Measurements from ENCODE around the gene LBX1. TPM values are rescaled to one million over a fixed set of nuclear protein-coding genes. Genes with fewer than 3 reads are reported as not detected.

LBX1 gene
- total RNA-seq, 1 experiment from 2014 or later: not detected

- CTCF ChIA-PET: interaction anchor here (1.9 kb wide), 1 partner anchor 22 kb away, joined by 5 read pairs; no protein-coding TSS in a partner anchor
Observed at GRCh38 chr10:101250136-101250535, 20.9 kb upstream of the LBX1 start.

More at GRCh38 chr10:101250136-101250535, 20.9 kb upstream of the LBX1 start:
- Histone ChIP-seq H3K4me1 (ENCODE audit: control insufficient read depth in 1 of 2, insufficient read depth in 2 of 2, low read length in 2 of 2) (peaks cover 0 to under 1% of the 10 kb centered on the region in 2 experiments; a peak in 2 of 4 replicates), H3K4me3 (replicated peaks in 1 of 2; ENCODE audit: low read depth in 1 of 2, low read length in 2 of 2) (no peak overlapping the region), H3K9ac (ENCODE audit: low read length) (no peak overlapping the region), H2AFZ (ENCODE audit: low read depth, low read length, poor library complexity, severe bottlenecking) (no peak overlapping the region), H3K79me2 (ENCODE audit: insufficient read depth, low read length) (no peaks in the 10 kb centered on the region), H3K9me3 (ENCODE audit: control insufficient read depth in 1 of 2, insufficient read depth in 1 of 2, low read depth in 1 of 2, low read length in 2 of 2) (no peaks in the 10 kb centered on the region), H3K27ac (ENCODE audit: low read depth, low read length) (no peak overlapping the region), H3K27me3 (ENCODE audit: insufficient read depth, low read length) (peaks cover 4% of the 10 kb centered on the region; the same call in 1 of the 2 replicates), H3K9me2 (ENCODE audit: insufficient read depth) (no peaks in the 10 kb centered on the region), H3K36me3 (ENCODE audit: control insufficient read depth in 1 of 2, insufficient read depth in 2 of 2, low read length in 2 of 2) (no peaks in the 10 kb centered on the region), H4K20me1 (ENCODE audit: insufficient read depth) (no peaks in the 10 kb centered on the region), H3K4me2 (ENCODE audit: low read length) (no peak overlapping the region)
- BruUV-seq (replicated peaks): no TSS peak
- TF ChIP-seq SRF (IDR thresholded peaks at IDR 0.05; ENCODE audit: low read depth): no peak
- TF ChIP-seq MAX (IDR thresholded peaks at IDR 0.05): no peak
- TF ChIP-seq CEBPB (IDR thresholded peaks at IDR 0.05; ENCODE audit: low read depth): no peak
- TF ChIP-seq CBX3 (IDR thresholded peaks at IDR 0.05; ENCODE audit: low read depth): no peak
- TF ChIP-seq ATF3 (IDR thresholded peaks at IDR 0.05): no peak
- no peak for TF ChIP-seq EGR1 (IDR thresholded peaks at IDR 0.05; ENCODE audit: low read depth)
- no peak for TF ChIP-seq POLR2AphosphoS5 (IDR thresholded peaks at IDR 0.05; ENCODE audit: low read depth, low read length)
- TF ChIP-seq EZH2phosphoT487 (IDR thresholded peaks at IDR 0.05; ENCODE audit: borderline replicate concordance): no peak
- TF ChIP-seq REST (IDR thresholded peaks at IDR 0.05; ENCODE audit: low read depth): no peak
- no peak for TF ChIP-seq SP1 (IDR thresholded peaks at IDR 0.05; ENCODE audit: low read depth)
- no peak for TF ChIP-seq RAD21 (IDR thresholded peaks at IDR 0.05; ENCODE audit: low read depth)
- ChIA-PET POLR2A (no interaction called here), RAD21 (ENCODE audit: low non-redundant PET in 1 of 2, low total read pairs in 2 of 2, uncharacterized antibody in 2 of 2, unreplicated experiment in 2 of 2) (no interaction called here)
- ATAC-seq: no peak
- intact Hi-C loops (cut with micrococcal nuclease): no loop called here
- DNase-seq (ENCODE audit: low read depth, low spot score): no peak
